RWPE2 (cell line): ENCODE data around the gene RBBP8NL.

Experiments used
- ATAC-seq: fragments of 200-7000 bp; cut with Tn5 transposase; 3 replicates; pipeline ENCODE4 v1.9.1; 2021; ENCODE audit warnings: low read depth
- DNase-seq: peaks from one replicate; pipeline ENCODE4 v3.0.0-alpha.2; 2020; ENCODE audit warnings: low spot score
- H3K27ac ChIP-seq: fragments of 450-650 bp; 2 replicates; pipeline ENCODE4 v1.5.1; 2017; ENCODE audit warnings: mild to moderate bottlenecking; ENCODE audit not compliant: poor library complexity, severe bottlenecking
- H3K27me3 ChIP-seq: fragments of 250-450 bp; sonication (Bioruptor Pico); 2 replicates; pipeline ENCODE4 v1.5.1; 2021; ENCODE audit warnings: mild to moderate bottlenecking, moderate library complexity; ENCODE audit not compliant: insufficient read depth, poor library complexity, severe bottlenecking
- H3K36me3 ChIP-seq: fragments of 250-450 bp; sonication (Bioruptor Pico); 2 replicates; pipeline ENCODE4 v1.5.1; 2020; ENCODE audit warnings: low read depth, mild to moderate bottlenecking, moderate library complexity
- H3K4me1 ChIP-seq: fragments of 250-450 bp; sonication (Bioruptor Pico); 2 replicates; pipeline ENCODE4 v1.5.1; 2021; ENCODE audit warnings: mild to moderate bottlenecking, moderate library complexity; ENCODE audit not compliant: insufficient read depth, poor library complexity, severe bottlenecking
- H3K4me3 ChIP-seq: fragments of 250-450 bp; sonication (Bioruptor Pico); 2 replicates; pipeline ENCODE4 v1.5.1; 2021; ENCODE audit warnings: mild to moderate bottlenecking, moderate library complexity; ENCODE audit not compliant: severe bottlenecking
- H3K9me3 ChIP-seq: fragments of 250-450 bp; sonication (Bioruptor Pico); 2 replicates; pipeline ENCODE4 v1.5.1; 2021; ENCODE audit warnings: mild to moderate bottlenecking, moderate library complexity; ENCODE audit not compliant: severe bottlenecking
- TF ChIP-seq, protein P1 (sequence below): fragments of 450-650 bp; IDR thresholded peaks from one replicate; pipeline ENCODE4 v1.5.1; 2017; ENCODE audit warnings: mild to moderate bottlenecking, moderate library complexity; ENCODE audit not compliant: poor library complexity, severe bottlenecking

The RBBP8NL gene

DNA sequence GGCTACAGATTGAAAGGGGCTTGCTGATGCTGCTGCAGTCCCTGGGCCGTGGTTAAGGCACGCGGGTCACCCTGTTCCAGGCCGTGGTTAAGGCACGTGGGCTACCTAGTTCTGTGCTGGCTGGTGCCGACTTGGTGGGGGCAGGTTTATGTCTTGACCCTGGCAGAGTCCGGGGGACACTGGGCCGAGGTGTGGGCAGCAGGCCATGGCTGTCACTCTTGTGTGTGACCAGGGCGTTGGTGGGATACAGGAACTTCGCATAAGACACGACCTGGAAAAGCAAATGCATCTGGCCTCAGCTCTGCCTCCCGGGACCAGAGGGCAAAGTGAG, 34.0 kb downstream of the RBBP8NL start:
- Histone ChIP-seq H3K4me1 (peaks cover 3% of the 10 kb centered on the region), H3K9me3 (no peaks in the 10 kb centered on the region), H3K27me3 (no peaks in the 10 kb centered on the region), H3K4me3 (no peak overlapping the region), H3K36me3 (peaks cover 31% of the 10 kb centered on the region), H3K27ac (no peak overlapping the region)
- TF ChIP-seq, protein P1, sequence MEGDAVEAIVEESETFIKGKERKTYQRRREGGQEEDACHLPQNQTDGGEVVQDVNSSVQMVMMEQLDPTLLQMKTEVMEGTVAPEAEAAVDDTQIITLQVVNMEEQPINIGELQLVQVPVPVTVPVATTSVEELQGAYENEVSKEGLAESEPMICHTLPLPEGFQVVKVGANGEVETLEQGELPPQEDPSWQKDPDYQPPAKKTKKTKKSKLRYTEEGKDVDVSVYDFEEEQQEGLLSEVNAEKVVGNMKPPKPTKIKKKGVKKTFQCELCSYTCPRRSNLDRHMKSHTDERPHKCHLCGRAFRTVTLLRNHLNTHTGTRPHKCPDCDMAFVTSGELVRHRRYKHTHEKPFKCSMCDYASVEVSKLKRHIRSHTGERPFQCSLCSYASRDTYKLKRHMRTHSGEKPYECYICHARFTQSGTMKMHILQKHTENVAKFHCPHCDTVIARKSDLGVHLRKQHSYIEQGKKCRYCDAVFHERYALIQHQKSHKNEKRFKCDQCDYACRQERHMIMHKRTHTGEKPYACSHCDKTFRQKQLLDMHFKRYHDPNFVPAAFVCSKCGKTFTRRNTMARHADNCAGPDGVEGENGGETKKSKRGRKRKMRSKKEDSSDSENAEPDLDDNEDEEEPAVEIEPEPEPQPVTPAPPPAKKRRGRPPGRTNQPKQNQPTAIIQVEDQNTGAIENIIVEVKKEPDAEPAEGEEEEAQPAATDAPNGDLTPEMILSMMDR = no peak
- DNase-seq (peak; percentile 89), ATAC-seq (no peak)

DNA sequence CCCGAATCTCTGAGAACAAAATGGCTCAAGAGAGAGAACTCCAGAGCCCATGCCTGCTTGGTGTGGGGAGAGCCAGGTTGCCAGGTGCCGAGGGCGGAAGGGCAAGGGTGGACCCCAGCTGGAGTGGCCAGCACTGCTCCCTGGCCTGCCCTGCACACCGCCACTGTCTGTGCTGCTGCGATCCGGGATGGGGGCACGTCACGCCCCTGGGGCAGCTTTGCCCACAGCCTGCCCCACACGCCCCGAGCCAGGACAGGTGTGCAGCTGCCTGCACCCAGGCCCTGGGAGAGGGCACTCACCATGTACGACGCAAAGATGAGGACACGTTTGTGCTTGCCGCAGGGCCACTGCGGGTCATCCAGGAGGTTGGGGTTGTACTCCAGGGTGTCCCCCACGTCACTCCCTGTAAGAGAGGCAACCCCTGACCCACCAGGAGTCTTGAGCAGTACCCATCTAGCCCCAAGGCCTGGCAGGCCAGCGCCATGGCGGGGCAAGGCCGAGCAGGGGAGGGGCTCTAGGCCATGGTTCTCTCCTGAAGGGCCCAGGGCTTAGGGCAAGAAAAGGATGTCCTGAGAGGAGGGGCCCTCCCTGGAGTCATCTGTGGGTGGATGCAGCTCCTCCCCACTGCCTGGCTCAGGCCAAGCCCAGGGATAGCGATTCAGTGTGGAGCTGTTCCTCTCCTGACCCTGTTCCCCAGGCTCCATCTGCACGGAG, 34.6 kb downstream of the RBBP8NL start:
- no peak overlapping the region for H3K27ac ChIP-seq
- H3K36me3 ChIP-seq = peaks cover 36% of the 10 kb centered on the region
- ATAC-seq = peak; percentile 10; the same call in 2 of the 3 replicates

DNA sequence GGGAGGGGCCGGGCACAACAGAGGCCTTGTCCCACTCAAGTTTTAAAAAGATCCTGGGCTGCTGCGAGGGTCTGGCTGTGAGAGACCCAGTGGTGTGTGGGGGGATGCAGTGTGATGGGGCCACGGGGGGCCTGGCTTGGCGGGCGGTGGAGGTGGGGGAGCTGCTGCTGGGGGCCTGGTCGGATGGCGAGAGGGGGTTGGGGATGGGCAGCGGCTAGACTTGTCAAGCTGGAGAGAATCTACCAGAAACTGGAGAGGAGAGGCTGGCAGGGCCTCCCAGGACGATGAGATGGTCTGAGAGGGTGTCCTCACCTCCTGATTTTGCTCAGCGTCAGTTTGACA, 35.3 kb downstream of the RBBP8NL start:
- Histone ChIP-seq H3K4me3 (no peak overlapping the region), H3K9me3 (no peaks in the 10 kb centered on the region), H3K27me3 (no peaks in the 10 kb centered on the region), H3K36me3 (peaks cover 41% of the 10 kb centered on the region), H3K4me1 (peaks cover 8% of the 10 kb centered on the region), H3K27ac (no peak overlapping the region)
- ATAC-seq = no peak
- TF ChIP-seq, protein P1 = no peak
- peak; percentile 85 for DNase-seq

More for the DNA sequence above, 34.6 kb downstream of the RBBP8NL start:
- no peaks in the 10 kb centered on the region for H3K27me3 ChIP-seq
- H3K4me1 ChIP-seq = peaks cover 8% of the 10 kb centered on the region
- TF ChIP-seq, protein P1 = no peak
- DNase-seq = peak; percentile 86
- no peaks in the 10 kb centered on the region for H3K9me3 ChIP-seq
- H3K4me3 ChIP-seq = no peak overlapping the region

DNA sequence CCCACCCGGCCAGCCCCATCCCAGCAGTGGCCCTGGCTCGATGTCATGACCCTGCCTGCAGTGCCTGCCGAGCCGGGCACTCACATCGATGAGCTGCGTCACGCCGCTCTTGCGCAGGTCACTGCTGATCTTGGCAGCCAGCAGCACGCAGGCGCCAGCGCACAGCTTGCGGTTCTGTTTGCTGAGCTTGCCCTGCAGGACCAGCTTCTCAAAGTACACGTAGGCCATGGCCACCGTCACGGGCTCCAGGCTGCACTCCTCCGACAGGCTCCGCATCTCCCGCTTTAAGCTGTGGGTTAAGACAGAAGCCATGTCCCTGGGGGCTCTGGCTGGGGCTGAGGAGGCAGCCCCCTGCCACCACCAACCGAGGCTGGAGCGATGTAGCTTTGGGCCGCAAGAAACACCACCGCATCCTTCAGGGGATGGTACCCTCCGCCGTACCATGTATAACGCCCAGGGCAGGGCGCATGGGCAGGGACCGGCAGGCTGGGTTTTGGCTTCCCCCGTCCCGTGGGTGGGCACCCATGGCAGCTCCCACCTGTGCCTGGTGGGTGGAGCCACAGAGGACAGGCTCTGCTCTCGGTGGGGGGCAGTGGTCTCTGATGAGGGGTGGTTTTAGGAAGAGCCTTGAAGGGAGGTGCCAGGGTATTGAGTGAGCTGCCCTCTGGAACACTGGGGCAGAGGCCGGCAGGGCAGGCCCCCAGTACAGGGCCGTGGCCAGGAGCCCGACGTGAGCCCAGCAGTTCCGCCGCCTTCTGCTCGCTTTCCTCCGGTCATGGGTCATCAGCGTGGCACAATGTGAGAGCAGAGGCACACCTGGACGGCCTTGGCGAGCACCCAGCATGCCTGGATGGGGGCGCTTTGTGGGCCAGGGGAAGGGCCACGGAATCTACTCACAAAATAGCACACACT, 35.9 kb downstream of the RBBP8NL start:
- H3K9me3 ChIP-seq = no peaks in the 10 kb centered on the region
- H3K27ac ChIP-seq = no peak overlapping the region
- peaks cover 41% of the 10 kb centered on the region for H3K36me3 ChIP-seq
- ATAC-seq = no peak
- H3K27me3 ChIP-seq = no peaks in the 10 kb centered on the region
- TF ChIP-seq, protein P1 = no peak
- no peak overlapping the region for H3K4me3 ChIP-seq
- peaks cover 8% of the 10 kb centered on the region for H3K4me1 ChIP-seq
- peak; percentile 86 for DNase-seq
